OCI-LY3 (cell line): ENCODE data around the gene CLRN3.

Experiments
- CTCF ChIP-seq: fragments of 200-600, 300-600 bp; sonication (generic); IDR thresholded peaks from 2 replicates; pipeline ENCODE4 v1.5.1; 2014; ENCODE audit warnings: antibody characterized with exemption, low read length, low read depth
- EZH2phosphoT487 ChIP-seq: fragments of 200-600 bp; shearing (Covaris generic); IDR thresholded peaks from 2 replicates; pipeline ENCODE4 v1.6.1; 2018; ENCODE audit warnings: antibody characterized with exemption, mixed run types, low read depth

- TF ChIP-seq CTCF (no peak), EZH2phosphoT487 (no peak)
Measured at GRCh38 chr10:127833804-127834203, 58.9 kb downstream of the CLRN3 start.
